NCI-H82 (cell line): ENCODE results near the gene RAD54L.
A peak's percentile ranks its signal among the peaks of the same experiment; 100 is the strongest.
"Not testable (repeated sequence)": the region's sequence is repeated elsewhere in the genome, so short reads cannot be mapped to it uniquely, and the experiment has no call there.

ENCODE experiments used
- DNase-seq: peaks from one replicate; lab custom pipeline; 2025; lab: John Stamatoyannopoulos, UW

The RAD54L gene

GRCh38 chr1:46247436-46248121 is at the start of gene RAD54L:
Gene RAD54L, plus strand, starts transcription at chr1:46247763. Its CDS starts 643 bp downstream, at chr1:46248406.
- peak; percentile 100 for DNase-seq

DNA sequence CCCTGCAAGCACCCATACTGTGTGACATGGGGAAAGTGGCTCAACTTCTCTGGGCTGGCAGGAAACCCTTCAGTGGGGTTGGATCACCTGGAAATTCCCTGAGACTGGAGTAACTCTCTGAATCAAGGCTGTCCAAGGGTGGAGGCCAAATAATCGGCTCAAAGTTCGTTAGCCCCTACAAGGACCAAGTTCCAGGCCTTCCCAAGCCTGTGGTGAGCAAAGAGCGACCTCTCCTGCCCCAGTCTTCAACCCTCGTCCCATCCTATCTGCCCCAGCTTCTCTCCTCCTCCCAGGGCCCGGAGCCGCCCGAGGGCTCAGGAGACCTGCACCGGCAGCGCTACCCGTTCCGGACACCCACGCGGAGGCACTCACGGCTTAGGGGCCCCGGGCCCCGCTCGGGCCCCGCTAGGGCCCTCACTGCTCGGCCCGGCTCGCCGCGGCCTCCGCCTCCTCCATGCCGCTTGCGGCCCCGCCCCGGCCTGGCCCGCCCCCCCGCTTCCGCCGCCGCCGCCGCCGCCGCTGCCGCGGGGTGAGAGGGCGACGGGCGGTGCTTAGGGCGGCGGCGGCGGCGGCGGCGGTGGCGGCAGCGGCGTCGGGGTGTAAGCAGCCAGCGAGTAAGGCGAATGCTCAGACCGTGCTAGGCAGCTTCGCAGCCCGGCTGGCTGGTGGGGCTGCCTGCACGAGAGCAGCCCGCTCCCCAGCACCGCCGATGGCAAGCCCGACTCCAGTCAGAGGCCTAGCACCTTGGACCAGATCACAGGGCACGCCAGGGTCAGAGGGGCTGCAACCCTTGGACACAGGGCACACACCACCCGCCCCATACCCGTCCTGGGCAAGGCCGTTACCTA is 49.4 kb upstream of the RAD54L start, which contains the start of gene POMGNT1:
POMGNT1 (minus strand) TSS at position 471 of the 848 bp plus-strand sequence. CDS start 613 bp downstream, outside the sequence.
- peak; percentile 72 for DNase-seq

DNA sequence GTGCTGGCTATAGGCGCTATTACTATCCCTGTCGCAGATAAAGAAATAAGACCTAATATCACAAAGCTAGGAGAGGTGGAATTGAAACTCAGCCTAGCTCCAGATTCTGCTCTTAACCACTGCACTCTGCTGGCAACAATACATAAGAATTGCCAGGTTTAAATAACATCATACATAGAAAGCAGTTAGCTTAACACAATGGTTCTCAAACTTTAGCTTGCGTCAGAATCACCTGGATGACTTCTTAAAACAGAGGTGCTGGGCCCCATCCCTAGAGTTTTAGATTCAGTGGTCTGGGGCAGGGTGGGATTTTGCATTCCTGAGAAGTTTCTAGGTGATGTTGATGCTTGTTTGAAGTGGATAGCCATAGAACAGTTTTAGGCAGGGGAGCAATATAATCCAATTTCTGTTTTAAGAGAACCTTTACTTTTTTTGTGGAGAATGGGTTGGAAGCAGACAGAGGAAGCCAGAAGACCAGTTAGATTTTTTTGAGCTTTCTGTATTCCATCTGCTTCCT is 48.3 kb upstream of the RAD54L start:
- no peak for DNase-seq

- no peak for DNase-seq
These were observed 43.7 kb upstream of the RAD54L start for GRCh38 chr1:46203738-46204405.

DNA sequence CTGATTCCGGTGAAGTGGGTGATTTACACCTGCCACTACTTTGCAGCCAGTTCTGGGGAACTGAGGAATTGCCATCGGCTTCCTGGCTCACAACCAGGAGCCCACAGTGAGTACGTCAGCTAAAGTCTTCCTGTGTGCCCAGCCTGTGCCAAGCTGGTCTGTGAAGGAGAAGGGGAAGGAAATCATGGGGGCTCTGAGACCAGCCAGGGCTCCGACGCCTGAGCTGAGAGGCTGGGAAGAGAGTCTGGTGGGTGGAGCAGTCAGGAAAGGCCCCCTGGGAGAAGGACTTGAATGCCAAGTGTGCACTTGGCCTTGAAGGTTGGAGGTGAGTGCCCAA is 43.2 kb upstream of the RAD54L start:
- no peak for DNase-seq

- no peak for DNase-seq
These were observed 42.4 kb upstream of the RAD54L start for GRCh38 chr1:46205141-46205540.

GRCh38 chr1:46205791-46206190 is 41.8 kb upstream of the RAD54L start:
- DNase-seq, result no peak

GRCh38 chr1:46206399-46206798 is 41.2 kb upstream of the RAD54L start:
- no peak for DNase-seq

GRCh38 chr1:46210561-46210960 is 37.0 kb upstream of the RAD54L start:
- DNase-seq, result no peak

DNA sequence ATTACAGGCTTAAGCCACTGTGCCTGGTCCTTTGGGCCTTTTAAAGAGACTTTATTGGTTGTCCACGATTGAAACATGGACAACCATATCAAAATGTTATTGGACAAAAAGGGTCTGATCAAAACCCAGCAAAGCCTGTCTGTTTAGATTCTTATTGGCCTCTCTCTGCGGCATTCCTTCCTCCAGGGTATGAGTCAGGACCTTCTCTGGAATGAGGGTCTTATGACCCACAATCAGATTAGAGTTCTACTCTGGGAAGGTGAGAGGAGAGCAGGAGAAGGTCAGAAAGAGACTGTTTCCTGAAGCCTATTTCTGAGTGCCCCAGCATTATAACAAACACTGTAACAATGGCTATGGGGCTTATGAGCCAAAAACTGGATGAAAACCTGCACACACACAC is 36.5 kb upstream of the RAD54L start:
- peak; percentile 50 for DNase-seq

DNA sequence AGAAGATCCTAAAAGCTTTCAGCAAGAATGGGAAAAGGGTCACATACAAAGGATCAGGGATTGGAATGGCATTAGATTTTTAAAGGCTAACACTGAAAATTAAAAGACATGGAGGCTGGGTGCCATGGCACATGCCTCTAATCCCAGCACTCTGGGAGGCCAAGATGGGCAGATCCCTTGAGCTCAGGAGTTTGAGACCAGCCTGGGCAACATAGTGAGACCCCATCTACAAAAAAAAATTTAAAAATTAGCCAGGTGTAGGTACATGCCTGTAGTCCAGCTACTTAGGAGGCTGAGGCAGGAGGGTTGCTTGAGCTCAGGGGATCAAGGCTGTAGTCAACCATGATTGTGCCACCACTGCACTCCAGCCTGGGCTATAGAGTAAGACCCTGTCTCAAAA is 32.1 kb upstream of the RAD54L start:
- no peak for DNase-seq

DNA sequence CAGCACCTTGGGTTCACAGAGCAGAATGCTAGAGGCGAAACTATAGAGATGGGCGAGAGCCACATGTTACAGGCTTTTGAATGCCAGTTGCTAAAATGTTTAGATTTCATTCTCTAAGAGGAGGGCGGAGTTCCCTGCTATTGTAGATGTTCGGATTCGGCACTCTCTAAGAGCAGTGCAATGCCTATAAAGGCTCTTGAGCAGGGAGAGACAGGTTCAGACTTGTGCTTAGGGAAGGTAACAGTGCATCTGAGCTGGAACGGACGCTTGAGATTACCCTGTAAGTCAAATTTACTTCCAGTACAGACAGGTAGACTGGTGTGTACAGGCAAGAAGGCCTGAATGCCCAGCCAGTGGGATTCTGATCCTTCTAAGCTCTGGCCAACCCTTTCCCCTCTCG is 29.1 kb upstream of the RAD54L start:
- DNase-seq, result no peak

DNA sequence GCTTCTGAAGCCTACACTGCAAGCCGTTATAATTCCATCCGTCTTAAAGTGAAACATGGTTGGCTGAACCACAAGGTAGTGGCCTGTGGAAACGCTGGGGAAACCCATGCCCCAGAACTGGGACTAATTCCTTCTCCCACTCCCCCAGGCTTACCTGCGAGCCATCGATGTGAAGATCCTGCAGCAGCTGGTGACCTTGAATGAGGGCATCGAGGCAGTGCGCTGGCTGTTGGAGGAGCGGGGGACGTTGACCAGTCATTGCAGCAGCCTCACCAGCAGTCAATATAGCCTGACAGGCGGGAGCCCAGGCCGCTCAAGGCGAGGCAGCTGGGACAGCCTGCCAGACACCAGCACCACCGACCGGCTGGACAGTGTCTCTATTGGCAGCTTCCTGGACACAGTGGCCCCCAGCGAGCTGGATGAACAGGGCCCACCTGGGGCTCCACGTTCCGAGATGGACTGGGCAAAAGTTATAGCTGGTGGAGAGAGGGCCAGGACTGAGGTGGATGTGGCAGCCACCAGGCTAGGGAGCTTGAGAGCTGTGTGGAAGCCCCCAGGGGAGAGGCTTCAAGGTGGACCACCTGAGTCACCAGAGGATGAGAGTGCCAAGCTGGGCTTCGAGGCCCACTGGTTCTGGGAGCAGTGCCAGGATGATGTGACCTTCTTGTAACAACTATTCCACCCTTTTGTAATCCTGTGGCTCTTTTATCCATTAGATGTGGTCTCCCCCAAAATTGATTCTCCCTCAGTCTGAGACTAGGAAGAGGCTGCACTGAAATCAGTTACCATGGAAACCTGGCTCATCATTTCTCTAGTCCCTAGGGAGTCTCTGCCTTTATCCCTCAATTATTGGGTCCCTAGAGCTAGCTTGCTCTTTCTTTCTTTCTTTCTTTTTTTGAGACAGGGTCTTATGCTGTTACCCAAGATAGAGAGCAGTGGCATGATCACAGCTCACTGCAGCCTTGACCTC is 27.7 kb upstream of the RAD54L start:
- peak; percentile 70 for DNase-seq

DNA sequence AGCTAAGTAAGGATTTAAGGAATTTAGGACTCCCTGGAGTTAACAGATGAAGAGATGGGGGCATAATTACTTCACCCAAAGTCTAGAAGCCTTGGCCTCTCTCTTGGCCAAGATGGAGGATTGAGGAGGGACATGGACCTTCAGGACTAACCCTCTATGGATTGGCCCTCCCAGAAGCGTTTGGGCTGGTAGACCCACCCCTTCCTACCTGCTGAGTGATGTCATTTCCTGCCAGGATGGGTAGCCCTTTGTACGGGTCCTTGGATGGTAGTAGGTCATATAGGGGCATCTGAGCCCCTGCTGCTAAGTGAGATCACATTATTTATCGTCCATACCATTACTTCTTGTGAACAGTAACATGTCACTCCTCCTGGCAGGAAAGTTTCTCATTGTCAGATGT is 26.8 kb upstream of the RAD54L start:
- peak; percentile 29 for DNase-seq

DNA sequence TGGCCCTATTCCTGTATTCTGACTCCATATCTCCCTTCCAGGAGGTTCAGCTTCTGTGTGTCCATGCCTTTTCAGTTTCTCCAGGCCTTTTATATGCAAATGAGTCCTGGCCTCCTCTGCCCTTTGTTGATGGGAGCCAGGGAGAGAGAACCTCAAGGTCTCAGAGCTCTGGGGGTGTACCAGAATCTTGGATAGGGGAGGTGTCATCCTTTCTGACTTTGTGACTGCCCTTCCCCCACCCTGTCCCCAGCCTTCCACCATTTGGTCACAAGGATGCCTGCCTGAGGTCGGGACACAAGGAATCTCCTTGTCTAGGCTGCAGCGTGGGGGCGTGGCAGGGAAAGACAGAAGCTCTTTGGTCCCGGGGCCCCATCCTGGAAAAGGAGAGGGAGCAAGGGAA is 25.8 kb upstream of the RAD54L start:
- DNase-seq, result no peak

- DNase-seq, result not testable (repeated sequence)
These were observed 24.5 kb upstream of the RAD54L start for GRCh38 chr1:46223055-46223454.

GRCh38 chr1:46223472-46223943 is 24.1 kb upstream of the RAD54L start:
- DNase-seq, result peak; percentile 92

GRCh38 chr1:46224966-46225365 is 22.6 kb upstream of the RAD54L start:
- no peak for DNase-seq

GRCh38 chr1:46231231-46231630 is 16.3 kb upstream of the RAD54L start:
- not testable (repeated sequence) for DNase-seq

GRCh38 chr1:46236882-46237281 is 10.7 kb upstream of the RAD54L start:
- no peak for DNase-seq

- DNase-seq, result not testable (repeated sequence)
These were observed 8.7 kb upstream of the RAD54L start for GRCh38 chr1:46238865-46239264.
